ENCODE data around the gene INPP5D.
"Not testable (repeated sequence)": the region's sequence is repeated elsewhere in the genome, so short reads cannot be mapped to it uniquely, and the experiment has no call there.

INPP5D gene

GRCh38 chr2:233117351-233117750 lies 57.2 kb downstream of the INPP5D start:
- no peaks in the 10 kb centered on the region for H3K36me3 ChIP-seq (ENCODE audit: insufficient read depth, low read length)
- H3K4me2 ChIP-seq (ENCODE audit: low read length) = no peak overlapping the region
- no peaks in the 10 kb centered on the region for H3K9me3 ChIP-seq (replicated peaks; ENCODE audit: low read length)
- no peak overlapping the region for H3K9ac ChIP-seq (ENCODE audit: low read depth, low read length)
- no peak overlapping the region for H3K4me3 ChIP-seq (ENCODE audit: low read length)
- H3K27me3 ChIP-seq (ENCODE audit: control insufficient read depth, insufficient read depth, low read length) = peaks cover 29% of the 10 kb centered on the region
- H3K4me1 ChIP-seq (ENCODE audit: control insufficient read depth, insufficient read depth, low read length) = no peaks in the 10 kb centered on the region

DNA sequence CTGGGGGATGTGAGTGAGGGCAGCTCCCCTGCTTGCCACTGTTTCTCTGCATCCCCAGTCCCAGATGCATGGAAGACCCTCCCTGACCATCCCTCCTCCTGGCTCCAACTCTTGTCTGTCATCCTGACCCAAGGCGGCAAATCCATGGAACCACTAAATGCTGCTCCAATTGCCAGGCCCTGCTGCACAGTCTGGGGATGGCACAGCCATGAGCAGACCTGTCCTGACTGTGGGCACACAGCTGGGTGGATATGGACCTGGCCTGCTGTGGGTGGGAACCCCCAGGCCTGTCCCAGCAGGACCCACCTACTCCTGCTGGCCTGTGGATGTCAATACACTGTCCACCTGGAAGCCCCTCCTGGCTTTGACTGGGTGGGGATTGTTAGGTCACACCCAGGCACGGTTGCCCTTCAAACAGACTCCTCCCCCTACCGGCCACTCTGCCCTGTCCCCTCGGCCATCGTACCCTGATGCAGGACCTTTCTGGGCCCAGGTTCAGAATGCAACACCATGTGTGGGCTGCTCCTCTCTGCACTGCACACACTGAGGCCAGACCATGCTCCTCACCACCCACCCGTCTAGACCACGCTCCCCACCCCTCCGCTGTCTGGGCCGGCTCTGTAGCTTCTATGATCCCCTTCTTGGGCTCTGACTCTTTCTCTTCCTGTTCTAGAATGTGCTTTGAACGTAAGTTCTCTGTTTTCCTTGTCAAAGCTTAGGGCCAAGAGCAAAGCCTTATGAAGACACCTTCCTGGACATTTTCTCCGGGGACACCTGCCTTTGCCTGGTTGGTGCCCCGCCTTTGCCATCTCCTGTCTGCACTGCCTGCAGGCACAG lies 57.9 kb downstream of the INPP5D start:
- Histone ChIP-seq H3K9me3 (replicated peaks; ENCODE audit: low read length) (no peaks in the 10 kb centered on the region), H3K4me2 (ENCODE audit: low read length) (no peak overlapping the region), H3K9ac (ENCODE audit: low read depth, low read length) (no peak overlapping the region), H3K4me1 (ENCODE audit: control insufficient read depth, insufficient read depth, low read length) (no peaks in the 10 kb centered on the region), H3K4me3 (ENCODE audit: low read length) (no peak overlapping the region), H3K36me3 (ENCODE audit: insufficient read depth, low read length) (no peaks in the 10 kb centered on the region), H3K27me3 (ENCODE audit: control insufficient read depth, insufficient read depth, low read length) (peaks cover 29% of the 10 kb centered on the region)

DNA sequence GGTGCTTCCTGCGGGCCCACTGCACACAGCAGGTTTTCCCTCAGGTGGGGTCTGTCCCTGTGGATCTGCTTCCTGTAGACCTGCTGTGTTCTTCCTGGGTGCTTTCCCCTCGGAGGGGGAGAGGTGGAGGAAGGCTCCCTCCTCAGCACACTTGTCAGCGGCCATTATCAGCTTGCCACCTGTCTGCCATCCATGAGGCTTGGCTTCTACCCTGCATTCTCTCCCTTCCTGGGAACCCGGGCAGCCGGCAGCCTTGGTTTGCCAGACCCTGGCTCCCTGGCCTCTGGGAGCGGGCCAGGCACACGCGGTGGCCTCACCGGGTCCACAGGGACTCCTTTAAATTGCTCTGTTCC lies 58.5 kb downstream of the INPP5D start:
- H3K27me3 ChIP-seq (ENCODE audit: control insufficient read depth, insufficient read depth, low read length) = peaks cover 29% of the 10 kb centered on the region
- no peaks in the 10 kb centered on the region for H3K9me3 ChIP-seq (replicated peaks; ENCODE audit: low read length)
- H3K36me3 ChIP-seq (ENCODE audit: insufficient read depth, low read length) = no peaks in the 10 kb centered on the region
- no peak overlapping the region for H3K4me3 ChIP-seq (ENCODE audit: low read length)
- H3K9ac ChIP-seq (ENCODE audit: low read depth, low read length) = no peak overlapping the region
- H3K4me2 ChIP-seq (ENCODE audit: low read length) = no peak overlapping the region
- H3K4me1 ChIP-seq (ENCODE audit: control insufficient read depth, insufficient read depth, low read length) = no peaks in the 10 kb centered on the region

DNA sequence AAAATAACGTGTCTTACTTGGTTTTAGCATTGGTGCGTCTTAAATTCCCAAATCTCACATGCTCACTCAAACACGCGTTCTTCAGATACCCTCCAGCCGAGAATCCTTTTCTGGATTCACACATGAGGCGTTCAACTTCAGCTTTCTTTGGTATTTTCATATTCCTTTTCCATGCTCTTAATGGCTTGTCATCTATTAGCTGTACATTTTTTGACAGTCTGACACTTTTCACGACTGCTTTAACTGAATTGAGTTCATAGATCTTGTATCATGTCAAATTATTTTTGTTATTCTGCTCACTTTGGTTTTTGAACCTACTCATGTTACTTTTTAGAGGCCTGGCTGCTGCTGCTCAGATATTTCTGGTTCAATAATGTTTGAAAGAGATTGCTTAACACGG lies 59.0 kb downstream of the INPP5D start:
- no peak overlapping the region for H3K4me2 ChIP-seq (ENCODE audit: low read length)
- no peak overlapping the region for H3K9ac ChIP-seq (ENCODE audit: low read depth, low read length)
- no peak overlapping the region for H3K4me3 ChIP-seq (ENCODE audit: low read length)
- H3K27me3 ChIP-seq (ENCODE audit: control insufficient read depth, insufficient read depth, low read length) = peaks cover 29% of the 10 kb centered on the region
- H3K9me3 ChIP-seq (replicated peaks; ENCODE audit: low read length) = no peaks in the 10 kb centered on the region
- no peaks in the 10 kb centered on the region for H3K4me1 ChIP-seq (ENCODE audit: control insufficient read depth, insufficient read depth, low read length)
- H3K36me3 ChIP-seq (ENCODE audit: insufficient read depth, low read length) = no peaks in the 10 kb centered on the region

GRCh38 chr2:233119806-233120205 lies 59.7 kb downstream of the INPP5D start:
- Histone ChIP-seq H3K9ac (ENCODE audit: low read depth, low read length) (no peak overlapping the region), H3K27me3 (ENCODE audit: control insufficient read depth, insufficient read depth, low read length) (peaks cover 29% of the 10 kb centered on the region), H3K9me3 (replicated peaks; ENCODE audit: low read length) (no peaks in the 10 kb centered on the region), H3K4me1 (ENCODE audit: control insufficient read depth, insufficient read depth, low read length) (no peaks in the 10 kb centered on the region), H3K36me3 (ENCODE audit: insufficient read depth, low read length) (no peaks in the 10 kb centered on the region), H3K4me3 (ENCODE audit: low read length) (no peak overlapping the region), H3K4me2 (ENCODE audit: low read length) (no peak overlapping the region)

GRCh38 chr2:233120459-233120858 lies 60.3 kb downstream of the INPP5D start:
- no peaks in the 10 kb centered on the region for H3K36me3 ChIP-seq (ENCODE audit: insufficient read depth, low read length)

DNA sequence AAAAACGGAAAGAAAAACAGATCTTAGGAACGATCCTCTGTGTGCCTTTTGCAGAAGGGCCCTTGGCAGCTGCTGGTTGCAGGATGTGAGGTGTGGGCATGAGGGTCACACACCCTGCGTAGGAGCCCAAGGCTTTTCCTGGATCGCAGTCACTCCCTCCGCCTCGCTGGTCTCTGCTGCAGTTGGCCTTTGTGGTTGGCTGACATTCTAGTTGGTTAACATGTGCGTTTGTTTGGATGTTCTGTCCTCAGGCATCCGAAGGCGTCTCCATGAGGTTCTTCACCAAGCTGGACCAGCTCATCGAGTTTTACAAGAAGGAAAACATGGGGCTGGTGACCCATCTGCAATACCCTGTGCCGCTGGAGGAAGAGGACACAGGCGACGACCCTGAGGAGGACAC lies 61.7 kb downstream of the INPP5D start:
- peaks cover 22% of the 10 kb centered on the region for H3K27me3 ChIP-seq (ENCODE audit: control insufficient read depth, insufficient read depth, low read length)
- no peaks in the 10 kb centered on the region for H3K9me3 ChIP-seq (replicated peaks; ENCODE audit: low read length)
- no peak overlapping the region for H3K4me2 ChIP-seq (ENCODE audit: low read length)
- no peak overlapping the region for H3K4me3 ChIP-seq (ENCODE audit: low read length)
- H3K9ac ChIP-seq (ENCODE audit: low read depth, low read length) = no peak overlapping the region
- no peaks in the 10 kb centered on the region for H3K4me1 ChIP-seq (ENCODE audit: control insufficient read depth, insufficient read depth, low read length)
- H3K36me3 ChIP-seq (ENCODE audit: insufficient read depth, low read length) = no peaks in the 10 kb centered on the region

More at GRCh38 chr2:233120459-233120858, 60.3 kb downstream of the INPP5D start:
- no peaks in the 10 kb centered on the region for H3K4me1 ChIP-seq (ENCODE audit: control insufficient read depth, insufficient read depth, low read length)
- peaks cover 25% of the 10 kb centered on the region for H3K27me3 ChIP-seq (ENCODE audit: control insufficient read depth, insufficient read depth, low read length)
- no peak overlapping the region for H3K4me3 ChIP-seq (ENCODE audit: low read length)
- no peak overlapping the region for H3K9ac ChIP-seq (ENCODE audit: low read depth, low read length)
- H3K9me3 ChIP-seq (replicated peaks; ENCODE audit: low read length) = no peaks in the 10 kb centered on the region
- H3K4me2 ChIP-seq (ENCODE audit: low read length) = no peak overlapping the region

DNA sequence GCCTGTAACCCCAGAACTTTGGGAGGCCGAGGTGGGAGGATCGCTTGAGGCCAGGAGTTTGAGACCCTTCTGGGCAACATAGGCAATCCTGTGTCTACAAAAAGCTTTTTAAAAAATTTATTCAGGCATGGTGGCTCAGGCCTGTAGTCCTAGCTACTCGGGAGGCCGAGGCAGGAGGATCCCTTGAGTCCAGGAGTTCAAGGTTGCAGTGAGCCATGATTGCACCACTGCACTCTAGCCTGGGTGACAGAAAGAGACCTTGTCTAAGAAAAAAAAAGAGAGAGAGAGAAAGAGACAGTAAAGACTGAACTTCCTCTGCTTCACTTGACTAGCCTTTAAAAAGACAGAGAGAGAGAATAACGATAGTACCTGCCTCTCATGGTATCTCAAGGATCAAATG lies 62.4 kb downstream of the INPP5D start:
- Histone ChIP-seq H3K27me3 (ENCODE audit: control insufficient read depth, insufficient read depth, low read length) (peaks cover 22% of the 10 kb centered on the region), H3K4me2 (ENCODE audit: low read length) (no peak overlapping the region), H3K36me3 (ENCODE audit: insufficient read depth, low read length) (no peaks in the 10 kb centered on the region), H3K9ac (ENCODE audit: low read depth, low read length) (no peak overlapping the region), H3K9me3 (replicated peaks; ENCODE audit: low read length) (no peaks in the 10 kb centered on the region), H3K4me1 (ENCODE audit: control insufficient read depth, insufficient read depth, low read length) (no peaks in the 10 kb centered on the region), H3K4me3 (ENCODE audit: low read length) (no peak overlapping the region)

GRCh38 chr2:233123576-233123975 lies 63.4 kb downstream of the INPP5D start:
- H3K4me2 ChIP-seq (ENCODE audit: low read length); H3K36me3 ChIP-seq (ENCODE audit: insufficient read depth, low read length); H3K4me1 ChIP-seq (ENCODE audit: control insufficient read depth, insufficient read depth, low read length); H3K9ac ChIP-seq (ENCODE audit: low read depth, low read length); H3K4me3 ChIP-seq (ENCODE audit: low read length); H3K9me3 ChIP-seq (replicated peaks; ENCODE audit: low read length): not testable (repeated sequence)
- H3K27me3 ChIP-seq (ENCODE audit: control insufficient read depth, insufficient read depth, low read length) = peaks cover 12% of the 10 kb centered on the region

DNA sequence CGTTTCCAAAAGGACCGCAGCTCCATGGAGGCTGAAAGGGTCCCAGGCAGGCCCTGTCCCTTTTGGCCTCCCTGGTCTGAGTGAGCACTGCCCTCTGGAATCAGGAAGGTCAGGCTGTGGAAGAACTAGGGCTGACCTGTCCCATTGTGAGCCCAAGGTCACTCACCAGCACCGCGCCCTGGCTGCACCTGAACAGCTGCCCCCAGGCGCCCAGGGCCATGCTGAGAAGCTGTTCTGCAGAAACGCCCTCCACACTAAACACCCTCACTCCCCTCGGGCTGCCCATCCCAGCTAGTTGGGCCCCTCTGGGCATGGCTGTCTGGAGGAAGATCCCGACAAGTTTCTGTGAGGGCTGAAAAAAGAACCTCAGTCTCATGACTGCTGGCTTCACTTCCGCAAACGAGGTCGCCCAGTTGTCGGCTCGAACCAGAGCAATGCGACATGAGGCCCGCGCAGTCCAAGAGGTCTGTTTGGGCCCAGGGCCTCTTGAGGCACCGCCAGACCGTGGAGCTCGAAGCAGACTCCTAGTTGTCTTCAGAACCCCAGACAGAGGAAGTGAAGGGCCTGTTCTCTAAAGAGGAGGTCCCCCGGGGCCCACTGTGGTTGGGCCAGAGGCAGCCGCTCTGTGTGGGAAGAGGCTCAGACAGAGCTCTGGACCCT lies 64.4 kb downstream of the INPP5D start:
- no peak overlapping the region for H3K4me3 ChIP-seq (ENCODE audit: low read length)
- no peaks in the 10 kb centered on the region for H3K9me3 ChIP-seq (replicated peaks; ENCODE audit: low read length)
- H3K4me2 ChIP-seq (ENCODE audit: low read length) = no peak overlapping the region
- no peaks in the 10 kb centered on the region for H3K4me1 ChIP-seq (ENCODE audit: control insufficient read depth, insufficient read depth, low read length)
- peaks cover 8% of the 10 kb centered on the region for H3K27me3 ChIP-seq (ENCODE audit: control insufficient read depth, insufficient read depth, low read length)
- no peak overlapping the region for H3K9ac ChIP-seq (ENCODE audit: low read depth, low read length)
- no peaks in the 10 kb centered on the region for H3K36me3 ChIP-seq (ENCODE audit: insufficient read depth, low read length)

DNA sequence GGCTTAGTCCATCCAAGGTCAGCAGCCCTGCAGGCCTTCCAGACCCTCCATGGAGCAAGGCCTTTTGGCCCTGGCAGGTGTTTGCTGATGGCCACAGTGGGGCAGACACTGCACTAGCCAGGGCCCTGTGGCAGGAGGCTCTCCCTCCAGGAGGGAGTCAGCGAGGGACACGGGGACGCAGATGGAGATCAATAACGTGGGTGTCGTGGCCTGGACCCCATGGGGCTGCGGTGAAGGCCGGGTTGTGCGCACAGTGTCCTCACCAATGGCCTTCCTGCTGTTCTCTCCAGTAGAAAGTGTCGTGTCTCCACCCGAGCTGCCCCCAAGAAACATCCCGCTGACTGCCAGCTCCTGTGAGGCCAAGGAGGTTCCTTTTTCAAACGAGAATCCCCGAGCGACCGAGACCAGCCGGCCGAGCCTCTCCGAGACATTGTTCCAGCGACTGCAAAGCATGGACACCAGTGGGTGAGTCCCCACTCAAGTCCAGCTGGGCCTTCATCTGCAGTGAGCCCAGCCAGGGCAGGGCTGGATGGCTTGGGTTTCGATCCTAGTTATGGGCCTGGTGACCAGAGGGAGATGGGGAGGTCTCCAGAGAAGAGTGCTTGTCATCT lies 65.4 kb downstream of the INPP5D start:
- H3K9me3 ChIP-seq (replicated peaks; ENCODE audit: low read length) = no peaks in the 10 kb centered on the region
- H3K9ac ChIP-seq (ENCODE audit: low read depth, low read length) = no peak overlapping the region
- peaks cover 8% of the 10 kb centered on the region for H3K27me3 ChIP-seq (ENCODE audit: control insufficient read depth, insufficient read depth, low read length)
- H3K4me2 ChIP-seq (ENCODE audit: low read length) = no peak overlapping the region
- H3K4me1 ChIP-seq (ENCODE audit: control insufficient read depth, insufficient read depth, low read length) = no peaks in the 10 kb centered on the region
- no peaks in the 10 kb centered on the region for H3K36me3 ChIP-seq (ENCODE audit: insufficient read depth, low read length)
- H3K4me3 ChIP-seq (ENCODE audit: low read length) = no peak overlapping the region
